ENCODE measurements around the gene SHROOM1.

SHROOM1 gene

DNA sequence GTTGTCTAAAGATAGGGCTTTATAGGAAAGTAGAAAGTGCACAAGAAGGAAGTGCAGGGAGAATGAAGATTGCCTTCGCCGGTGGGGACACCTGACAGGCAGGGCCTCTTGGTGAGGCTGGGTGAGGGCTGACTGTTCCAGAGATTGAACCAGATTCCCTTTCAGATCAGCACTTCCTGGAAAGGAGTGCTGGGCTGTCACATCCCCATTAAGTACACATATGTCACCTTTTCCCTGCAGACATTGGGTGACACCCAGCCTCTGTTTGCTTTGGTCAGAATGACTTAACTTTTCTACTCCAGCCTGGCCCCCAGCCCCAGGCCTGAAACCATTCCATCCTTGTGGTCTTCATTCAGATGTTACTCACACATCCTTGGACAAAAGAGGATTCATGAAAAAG lies 7.4 kb upstream of the SHROOM1 start:
- TF ChIP-seq, protein P1, sequence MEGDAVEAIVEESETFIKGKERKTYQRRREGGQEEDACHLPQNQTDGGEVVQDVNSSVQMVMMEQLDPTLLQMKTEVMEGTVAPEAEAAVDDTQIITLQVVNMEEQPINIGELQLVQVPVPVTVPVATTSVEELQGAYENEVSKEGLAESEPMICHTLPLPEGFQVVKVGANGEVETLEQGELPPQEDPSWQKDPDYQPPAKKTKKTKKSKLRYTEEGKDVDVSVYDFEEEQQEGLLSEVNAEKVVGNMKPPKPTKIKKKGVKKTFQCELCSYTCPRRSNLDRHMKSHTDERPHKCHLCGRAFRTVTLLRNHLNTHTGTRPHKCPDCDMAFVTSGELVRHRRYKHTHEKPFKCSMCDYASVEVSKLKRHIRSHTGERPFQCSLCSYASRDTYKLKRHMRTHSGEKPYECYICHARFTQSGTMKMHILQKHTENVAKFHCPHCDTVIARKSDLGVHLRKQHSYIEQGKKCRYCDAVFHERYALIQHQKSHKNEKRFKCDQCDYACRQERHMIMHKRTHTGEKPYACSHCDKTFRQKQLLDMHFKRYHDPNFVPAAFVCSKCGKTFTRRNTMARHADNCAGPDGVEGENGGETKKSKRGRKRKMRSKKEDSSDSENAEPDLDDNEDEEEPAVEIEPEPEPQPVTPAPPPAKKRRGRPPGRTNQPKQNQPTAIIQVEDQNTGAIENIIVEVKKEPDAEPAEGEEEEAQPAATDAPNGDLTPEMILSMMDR (IDR thresholded peaks at IDR 0.05; ENCODE audit: low read depth, low read length) = no peak
- DNase-seq (ENCODE audit: extremely low read depth, low read depth) = no peak

DNA sequence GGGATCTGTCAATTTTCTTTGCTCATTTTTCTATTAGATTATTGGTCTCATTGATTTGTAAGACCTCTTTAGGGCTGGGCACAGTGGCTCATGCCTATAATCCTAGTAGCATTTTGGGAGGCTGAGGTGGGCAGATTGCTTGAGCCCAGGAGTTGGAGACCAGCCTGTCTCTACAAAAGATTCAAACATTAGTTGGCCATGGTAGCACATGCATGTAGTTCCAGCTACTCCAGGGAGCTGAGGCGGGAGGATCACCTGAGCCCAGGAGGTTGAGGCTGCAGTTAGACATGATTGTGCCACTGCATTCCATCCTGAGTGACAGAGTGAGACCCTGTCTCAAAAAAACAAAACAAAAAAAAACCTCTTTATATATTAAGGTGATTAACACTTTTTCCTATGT lies 6.4 kb upstream of the SHROOM1 start:
- TF ChIP-seq, protein P1 (IDR thresholded peaks at IDR 0.05; ENCODE audit: low read depth, low read length) = no peak
- DNase-seq (ENCODE audit: extremely low read depth, low read depth) = no peak

DNA sequence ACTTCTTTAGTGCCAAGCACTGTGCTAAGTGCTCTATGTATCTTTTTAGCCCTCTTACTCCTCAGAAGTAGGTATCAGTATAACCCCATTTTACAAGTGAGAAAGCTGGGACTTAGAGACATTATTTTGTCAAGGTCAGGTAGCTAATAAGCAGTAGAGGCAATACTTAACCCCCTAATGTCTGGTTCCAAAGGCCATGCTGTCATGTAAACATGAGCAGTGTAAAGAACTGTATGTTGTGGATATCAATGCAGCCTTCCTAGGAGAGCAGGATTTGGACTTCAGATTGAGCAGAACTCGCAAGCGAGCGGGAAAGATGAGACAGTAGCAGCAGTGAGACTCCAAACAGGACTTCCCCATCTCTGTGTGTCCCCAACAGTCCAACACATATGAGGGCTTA lies 3.6 kb upstream of the SHROOM1 start:
- TF ChIP-seq, protein P1 (IDR thresholded peaks at IDR 0.05; ENCODE audit: low read depth, low read length) = no peak
- no peak for DNase-seq (ENCODE audit: extremely low read depth, low read depth)

DNA sequence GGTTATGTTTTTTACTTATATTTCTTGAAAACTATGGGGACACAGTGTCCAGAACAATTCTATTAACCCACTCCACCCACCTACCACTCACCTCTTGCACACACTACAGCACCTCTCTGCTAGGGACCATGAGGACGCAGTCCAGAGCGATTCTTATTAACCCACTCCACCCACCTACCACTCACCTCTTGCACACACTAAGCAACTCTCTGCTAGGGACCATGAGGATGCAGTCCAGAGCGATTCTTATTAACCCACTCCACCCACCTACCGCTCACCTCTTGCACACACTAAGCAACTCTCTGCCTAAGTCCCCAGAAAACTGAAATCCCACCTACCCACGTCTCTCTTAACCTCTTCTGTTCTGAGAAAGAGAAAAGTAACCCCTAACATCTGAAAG lies 2.2 kb upstream of the SHROOM1 start:
- no peak for DNase-seq (ENCODE audit: extremely low read depth, low read depth)

DNA sequence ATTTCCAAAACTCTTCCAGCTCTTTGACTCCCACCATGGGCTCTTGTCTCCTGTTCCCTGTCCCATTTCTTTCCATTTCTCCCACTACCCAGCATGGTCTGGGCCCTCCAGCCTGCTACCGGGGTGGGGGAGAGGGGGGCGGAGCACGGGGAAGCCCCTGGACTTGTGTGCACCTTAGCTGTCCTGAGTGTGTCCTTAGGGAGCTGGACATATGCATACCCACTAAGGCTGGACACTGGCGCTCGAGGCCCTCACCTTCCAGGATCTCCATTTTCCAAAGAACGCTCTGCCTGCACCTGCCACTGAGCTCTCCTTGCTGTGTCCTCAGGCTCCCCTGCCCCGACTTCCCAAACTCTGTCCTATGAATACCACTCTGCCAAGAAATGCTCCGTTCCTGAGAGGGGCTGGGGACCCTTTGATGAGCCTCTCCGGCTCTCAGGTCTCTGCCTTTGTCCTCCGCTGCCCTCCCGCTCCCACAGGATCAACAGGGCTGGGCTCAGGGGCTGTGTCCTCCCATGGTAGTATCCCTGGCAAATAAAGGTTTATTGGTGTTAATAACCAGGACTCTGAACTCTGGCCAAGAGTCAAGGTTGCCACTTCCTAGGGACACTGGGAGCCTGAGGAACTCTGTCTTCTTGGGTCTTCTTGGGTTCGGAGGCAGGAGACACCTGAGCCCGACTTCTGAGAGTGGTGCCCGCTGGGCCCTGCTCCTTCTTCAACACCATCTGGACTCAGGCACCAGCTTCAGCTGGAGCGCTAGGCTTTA lies 831 bp upstream of the SHROOM1 start:
- no peak for DNase-seq (ENCODE audit: extremely low read depth, low read depth)
- TF ChIP-seq, protein P1 (IDR thresholded peaks at IDR 0.05; ENCODE audit: low read depth, low read length) = no peak

More for the DNA sequence above, 2.2 kb upstream of the SHROOM1 start:
- TF ChIP-seq, protein P1 (IDR thresholded peaks at IDR 0.05; ENCODE audit: low read depth, low read length) = no peak

DNA sequence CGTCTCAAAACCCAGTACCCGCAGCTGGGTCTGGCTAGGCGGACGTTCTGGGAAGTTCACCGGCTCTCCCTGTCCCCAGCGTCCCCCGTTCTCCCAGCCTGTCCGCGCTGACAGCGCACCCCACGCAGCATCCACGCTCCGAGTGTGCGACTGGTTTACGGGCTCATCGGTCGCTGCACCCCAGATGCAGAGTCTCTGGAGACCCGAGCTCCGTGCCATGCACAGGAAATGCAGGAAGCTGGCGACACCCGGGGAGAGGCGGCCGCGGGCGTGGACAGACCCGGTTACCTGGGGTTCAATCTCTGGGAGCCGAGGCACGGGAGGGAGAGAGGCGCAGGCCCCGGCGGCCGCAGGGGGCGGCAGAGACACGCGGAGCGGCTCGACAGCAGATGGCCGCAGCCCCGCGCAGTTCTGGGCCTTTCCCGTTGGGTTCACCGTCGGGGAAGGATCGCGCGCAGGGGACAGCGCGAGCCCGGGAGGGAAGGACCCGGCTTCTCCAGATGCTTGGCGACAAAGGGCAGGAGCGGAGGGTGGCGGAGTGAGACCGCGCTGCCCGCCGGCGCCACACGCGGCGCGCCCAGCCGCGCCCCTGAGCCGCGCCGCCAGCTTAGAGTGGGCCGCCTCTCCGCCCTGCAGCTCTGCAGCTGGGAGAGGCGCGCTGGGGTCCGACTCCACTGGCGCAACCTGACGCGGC lies 558 bp downstream of the SHROOM1 start:
- TF ChIP-seq, protein P1 (IDR thresholded peaks at IDR 0.05; ENCODE audit: low read depth, low read length) = peak; percentile 91
- DNase-seq (ENCODE audit: extremely low read depth, low read depth) = no peak

DNA sequence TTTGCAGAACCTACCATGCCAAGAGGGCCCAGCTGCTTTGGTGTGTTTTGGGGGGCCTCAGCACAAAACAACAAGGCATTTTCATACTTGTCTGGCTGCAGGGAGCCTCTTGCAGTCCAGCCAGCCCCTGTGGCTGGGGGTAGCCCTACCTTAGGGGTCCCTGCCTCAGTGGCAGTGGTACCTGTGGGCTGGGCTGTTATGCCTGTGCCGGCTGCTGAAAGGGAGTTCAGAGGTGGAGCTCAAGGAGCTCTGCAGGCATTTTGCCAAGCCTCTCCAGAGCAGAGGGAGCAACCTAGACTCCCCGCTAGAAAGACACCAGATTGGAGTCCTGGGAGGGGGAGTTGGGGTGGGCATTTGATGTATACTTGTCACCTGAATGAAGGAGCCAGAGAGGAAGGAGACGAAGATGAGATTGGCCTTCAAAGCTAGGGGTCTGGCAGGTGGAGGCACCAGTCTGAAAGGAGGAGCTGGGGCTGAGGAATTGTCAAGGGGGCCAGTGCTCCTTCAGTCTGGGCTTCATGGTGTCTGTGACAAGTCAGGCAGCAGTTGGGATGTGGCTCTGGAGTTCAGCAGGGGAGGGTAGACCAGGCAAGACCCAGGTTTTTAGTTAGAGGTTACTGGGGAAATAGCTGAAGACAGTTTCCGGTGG lies 1.5 kb downstream of the SHROOM1 start:
- DNase-seq (ENCODE audit: extremely low read depth, low read depth) = no peak
- TF ChIP-seq, protein P1 (IDR thresholded peaks at IDR 0.05; ENCODE audit: low read depth, low read length) = no peak
